Body of pancreas (tissue), 4 donors: ENCODE measurements around the gene ARHGAP26.

Experiments used
- POLR2A ChIP-seq, 3 donors: fragments of 450-650 bp; IDR thresholded peaks; one replicate each; pipeline ENCODE4 v1.6.1; 2016; ENCODE audit warnings: antibody characterized with exemption in 3 of 3, mild to moderate bottlenecking in 2 of 3
- TF ChIP-seq, protein P1 (sequence below), 7 experiments: fragments of 450-650 bp in 4 of 7; fragments of 200-600 bp in 3 of 7; sonication (generic) in 3 of 7; IDR thresholded peaks; one replicate each; pipeline ENCODE4 v1.5.1; 2016 to 2019; ENCODE audit warnings: antibody characterized with exemption in 7 of 7

DNA sequence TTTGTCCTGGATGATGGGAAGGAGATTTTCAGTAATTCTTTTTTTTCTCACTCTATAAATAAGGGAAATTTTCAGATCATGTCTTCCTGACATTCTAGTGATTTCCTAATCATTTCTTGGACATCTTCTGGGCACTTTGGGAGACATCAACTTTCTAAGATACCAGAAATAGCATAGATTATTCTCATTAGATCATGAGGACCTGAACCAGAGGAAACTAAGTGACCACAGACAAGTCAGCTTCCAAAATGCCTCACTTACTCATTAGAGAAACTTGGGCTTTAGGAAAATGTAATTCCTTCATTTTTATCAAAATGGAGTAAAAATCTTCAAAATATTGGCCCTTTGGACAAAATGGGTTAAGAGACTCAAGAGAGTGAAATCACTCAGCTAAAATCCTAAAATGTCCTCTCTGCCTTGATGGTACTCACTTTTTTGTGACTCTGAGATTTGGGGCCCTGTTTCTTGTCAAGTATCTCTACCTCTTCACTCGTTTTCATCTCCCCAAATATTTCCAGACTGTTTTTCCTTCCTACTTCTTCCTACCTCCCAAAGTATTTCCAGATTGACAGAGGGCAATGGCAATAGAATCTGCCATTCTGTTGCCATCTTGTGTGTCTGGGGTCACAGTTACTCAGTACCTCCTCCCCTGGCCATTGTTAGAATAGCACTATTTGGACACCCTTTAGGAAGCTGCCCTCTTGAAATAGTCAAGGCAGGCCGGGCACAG is 438.8 kb downstream of the ARHGAP26 start:
- TF ChIP-seq, protein P1, sequence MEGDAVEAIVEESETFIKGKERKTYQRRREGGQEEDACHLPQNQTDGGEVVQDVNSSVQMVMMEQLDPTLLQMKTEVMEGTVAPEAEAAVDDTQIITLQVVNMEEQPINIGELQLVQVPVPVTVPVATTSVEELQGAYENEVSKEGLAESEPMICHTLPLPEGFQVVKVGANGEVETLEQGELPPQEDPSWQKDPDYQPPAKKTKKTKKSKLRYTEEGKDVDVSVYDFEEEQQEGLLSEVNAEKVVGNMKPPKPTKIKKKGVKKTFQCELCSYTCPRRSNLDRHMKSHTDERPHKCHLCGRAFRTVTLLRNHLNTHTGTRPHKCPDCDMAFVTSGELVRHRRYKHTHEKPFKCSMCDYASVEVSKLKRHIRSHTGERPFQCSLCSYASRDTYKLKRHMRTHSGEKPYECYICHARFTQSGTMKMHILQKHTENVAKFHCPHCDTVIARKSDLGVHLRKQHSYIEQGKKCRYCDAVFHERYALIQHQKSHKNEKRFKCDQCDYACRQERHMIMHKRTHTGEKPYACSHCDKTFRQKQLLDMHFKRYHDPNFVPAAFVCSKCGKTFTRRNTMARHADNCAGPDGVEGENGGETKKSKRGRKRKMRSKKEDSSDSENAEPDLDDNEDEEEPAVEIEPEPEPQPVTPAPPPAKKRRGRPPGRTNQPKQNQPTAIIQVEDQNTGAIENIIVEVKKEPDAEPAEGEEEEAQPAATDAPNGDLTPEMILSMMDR (IDR thresholded peaks at IDR 0.05), result no peak
- no peak for TF ChIP-seq POLR2A (IDR thresholded peaks at IDR 0.05)
